Activated naive CD8-positive, alpha-beta T cell treated with anti-CD3 and anti-CD28 coated beads, Interleukin-2, amount 50 U/mL, for 16 hours (primary cell): ENCODE data around the gene SELENOK.

Experiments used
- DNase-seq: peaks from one replicate; pipeline ENCODE4 v3.0.0-alpha.2; 2020; ENCODE audit warnings: low read depth, low spot score

The SELENOK gene

DNA sequence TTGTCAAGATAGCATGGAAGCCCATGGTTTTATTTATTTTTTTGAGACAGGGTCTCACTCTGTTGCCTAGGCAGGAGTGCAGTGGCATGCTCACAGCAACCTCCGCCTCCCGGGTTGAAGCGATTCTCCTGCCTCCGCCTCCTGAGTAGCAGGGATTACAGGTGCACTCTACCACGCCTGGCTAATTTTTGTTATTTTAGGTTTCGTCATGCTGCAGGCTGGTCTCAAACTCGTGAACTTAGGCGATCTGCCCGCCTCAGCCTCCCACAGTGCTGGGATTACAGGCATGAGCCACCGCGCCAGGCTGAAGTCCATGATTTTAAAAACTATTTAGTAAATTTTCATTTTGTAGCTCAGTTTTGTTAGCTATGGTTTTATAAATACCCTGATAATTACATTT, 7.0 kb downstream of the SELENOK start:
- no peak for DNase-seq

DNA sequence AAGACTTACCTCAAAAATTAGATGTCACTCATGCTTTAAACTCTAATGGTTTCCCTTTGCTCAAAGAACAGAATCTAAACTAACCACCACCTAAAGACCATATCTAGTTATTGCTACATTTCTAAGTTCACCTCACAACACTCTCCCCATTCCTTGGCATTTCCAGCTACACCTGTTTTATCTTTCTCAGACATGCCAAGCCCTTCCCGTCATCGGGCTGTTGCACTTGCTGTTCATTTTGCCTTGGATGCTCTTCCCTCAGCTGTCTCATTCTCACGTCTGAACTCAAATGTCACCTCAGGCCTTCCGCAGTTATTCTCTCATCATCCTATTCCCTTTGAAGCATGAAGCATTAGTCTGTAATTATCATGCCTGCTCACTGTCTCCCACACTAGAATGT, 8.7 kb downstream of the SELENOK start:
- DNase-seq = no peak

DNA sequence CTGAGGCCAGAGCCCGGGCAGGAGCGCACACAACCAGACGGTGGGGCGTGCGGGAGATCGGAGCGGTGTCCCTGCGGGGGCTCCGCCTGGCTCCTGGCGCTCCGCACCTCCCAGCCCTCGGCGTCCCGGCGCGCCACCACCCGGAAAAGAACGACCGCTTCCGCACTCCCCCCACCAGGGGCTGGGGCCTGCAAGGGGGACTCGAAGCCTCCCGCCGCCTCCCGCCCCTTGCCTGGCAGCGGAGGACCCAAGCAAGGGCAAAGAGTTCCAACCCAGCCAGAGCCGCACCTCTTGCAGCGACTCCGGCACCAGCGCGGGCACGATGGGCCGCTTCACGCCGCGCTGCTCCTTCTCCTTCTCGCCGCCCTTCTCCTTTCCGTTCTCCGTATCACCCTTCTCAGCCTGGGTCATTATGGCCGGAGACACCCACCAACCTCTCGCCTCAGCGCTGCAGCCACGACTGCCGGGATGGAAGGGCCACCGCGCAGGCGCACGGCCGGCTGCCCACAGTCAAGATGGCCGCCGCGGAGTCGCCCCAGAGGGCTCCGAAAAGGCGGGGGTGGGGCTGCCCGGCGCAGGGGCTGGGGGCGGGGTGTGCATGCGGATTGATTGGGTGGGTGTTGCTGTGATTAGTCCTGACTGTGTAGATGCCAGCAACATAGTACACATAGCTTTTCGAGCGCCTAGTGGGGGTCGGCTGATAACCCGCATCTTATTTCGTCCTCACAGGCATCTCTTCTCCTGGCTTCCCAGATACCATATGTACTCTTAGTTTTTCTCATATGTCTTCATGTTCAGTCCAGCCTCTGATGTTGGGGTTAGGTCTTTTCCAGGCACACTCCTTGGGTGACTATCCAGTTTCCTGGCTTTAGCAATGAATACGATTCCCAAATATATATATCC, 9.7 kb downstream of the SELENOK start, which contains the start of gene ACTR8:
Gene ACTR8 (minus strand): TSS at position 462 of the 903 bp plus-strand sequence. CDS start 51 bp downstream, at position 411.
- DNase-seq = peak; percentile 62

DNA sequence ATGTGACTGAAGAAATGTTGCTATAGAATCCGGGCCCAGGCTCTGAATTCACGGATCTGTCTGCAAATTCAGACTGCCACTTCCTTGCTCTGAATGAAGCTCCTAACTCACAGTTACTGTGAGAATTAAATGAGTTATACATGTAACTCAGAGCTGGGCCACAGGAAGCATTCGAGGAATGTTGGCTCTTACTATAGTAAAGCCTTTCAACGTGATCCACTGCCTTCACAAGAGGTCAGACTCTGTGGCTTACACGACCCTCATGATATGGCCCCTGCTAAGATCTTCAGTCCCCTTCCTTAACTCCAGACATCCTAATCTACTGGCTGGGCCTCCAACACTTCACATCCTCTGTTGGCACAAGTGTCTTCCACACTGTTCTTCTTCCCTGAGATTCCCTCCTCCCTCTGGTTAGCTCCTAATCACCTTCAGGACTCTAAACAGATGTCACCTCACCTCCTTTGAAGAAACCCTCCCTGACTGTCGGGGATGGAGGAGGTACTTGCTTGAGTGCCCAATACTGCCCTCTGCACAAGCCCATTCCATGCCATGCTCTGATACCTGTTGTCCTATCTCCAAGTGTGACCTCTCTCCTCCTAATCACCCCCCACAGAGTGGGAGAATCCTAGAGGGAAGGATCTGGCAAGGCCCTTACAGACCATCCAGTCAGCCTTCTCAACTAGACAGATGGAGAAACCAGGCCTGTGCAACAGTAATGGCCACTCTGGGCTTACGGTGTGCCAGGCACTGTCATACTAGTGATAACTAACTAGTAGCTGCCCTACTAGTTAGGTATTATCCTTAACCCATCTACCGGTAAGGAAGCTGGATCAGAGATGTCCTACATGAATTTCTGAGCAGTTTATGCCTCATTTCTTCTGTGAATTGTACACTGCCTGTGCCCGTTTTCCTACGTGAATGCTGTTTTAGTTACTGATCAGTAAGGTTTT, 11.0 kb downstream of the SELENOK start:
- DNase-seq = no peak

DNA sequence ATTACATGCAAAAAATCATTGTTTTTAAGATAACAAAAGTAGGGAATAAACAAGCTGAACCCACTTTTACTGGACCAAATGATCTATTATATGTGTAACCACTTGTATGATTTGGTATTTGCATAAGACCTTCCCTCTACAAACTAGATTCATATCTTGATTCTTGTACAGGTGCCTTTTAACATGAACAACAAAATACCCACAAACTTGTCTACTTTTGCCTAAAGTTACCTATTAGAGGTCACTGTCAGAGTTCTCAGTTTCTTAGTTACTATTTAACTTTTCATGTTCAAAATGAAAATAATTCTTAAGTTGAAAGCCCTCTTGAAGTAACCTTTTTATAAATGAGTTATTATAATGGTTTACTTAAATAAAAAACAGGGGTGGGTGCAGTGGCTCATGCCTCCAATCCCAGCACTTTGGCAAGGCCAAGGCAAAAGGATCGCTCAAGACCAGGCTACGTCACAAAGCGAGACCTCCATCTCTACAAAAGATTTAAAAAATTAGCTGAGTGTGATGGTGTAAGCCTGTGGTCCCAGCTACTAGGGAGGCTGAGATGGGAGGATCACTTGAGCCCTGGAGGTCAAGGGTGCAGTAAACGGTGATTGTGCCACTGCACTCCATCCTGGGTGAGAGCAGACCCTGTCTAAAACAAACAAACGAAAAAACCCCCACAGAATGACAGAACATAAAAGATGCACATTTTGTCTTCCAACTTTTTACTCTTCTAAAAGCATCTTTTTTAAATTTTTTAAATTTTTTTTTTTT, 25.7 kb downstream of the SELENOK start:
- DNase-seq = no peak

DNA sequence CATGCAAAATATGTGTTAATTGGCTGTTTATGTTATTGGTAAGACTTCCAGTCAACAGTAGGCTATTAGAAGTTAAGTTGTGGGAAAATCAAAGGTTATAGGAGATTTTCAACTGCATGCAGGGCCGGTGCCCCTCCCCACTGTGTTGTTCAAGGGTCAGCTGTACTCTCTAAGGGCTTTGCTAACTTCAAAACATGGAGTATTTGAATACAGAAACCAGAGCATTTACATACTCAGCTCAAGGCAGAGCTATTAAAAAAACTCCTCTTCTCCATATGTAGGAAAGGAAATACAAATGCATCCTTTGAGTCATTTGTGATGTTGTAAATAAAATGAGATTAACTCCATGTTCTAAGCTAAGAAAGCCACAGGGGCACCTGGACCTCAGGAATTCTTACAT, 28.5 kb downstream of the SELENOK start:
- DNase-seq = no peak

DNA sequence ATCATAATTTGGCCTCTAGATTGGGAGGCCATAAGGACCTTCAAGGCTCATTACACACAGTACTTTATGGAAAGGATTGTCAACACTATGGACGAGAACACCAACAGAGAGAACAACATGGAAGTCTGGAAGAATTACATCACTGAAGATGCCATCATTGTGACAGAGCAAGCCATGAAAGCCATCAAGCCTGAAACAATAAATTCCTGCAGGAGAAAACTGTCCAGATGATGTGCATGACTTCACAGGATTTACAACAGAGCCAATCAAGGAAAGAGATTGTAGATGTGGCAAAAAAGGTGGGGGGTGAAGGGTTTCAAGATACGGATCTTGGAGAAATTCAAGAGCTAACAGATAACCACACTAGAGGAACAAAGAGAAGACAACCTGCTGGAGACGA, 29.4 kb downstream of the SELENOK start:
- no peak for DNase-seq

DNA sequence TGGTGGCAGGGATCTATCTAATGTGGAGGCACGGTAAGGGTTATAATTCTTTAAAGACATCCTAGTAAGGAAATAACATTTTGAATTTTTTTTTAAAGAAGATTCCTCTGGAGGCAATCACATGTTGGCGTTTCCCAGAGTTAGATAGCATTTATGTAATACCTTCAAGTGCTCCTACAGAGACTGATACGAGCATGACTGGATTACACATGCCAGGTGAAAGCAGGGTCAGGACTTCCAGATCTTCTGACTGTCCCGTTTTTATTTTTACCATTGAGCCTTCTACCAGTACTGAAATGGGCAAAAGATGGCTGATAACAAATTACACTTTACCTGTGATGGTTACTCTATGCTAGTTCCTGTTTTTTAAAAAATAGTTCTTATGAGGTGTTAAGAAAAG, 31.5 kb downstream of the SELENOK start:
- no peak for DNase-seq

DNA sequence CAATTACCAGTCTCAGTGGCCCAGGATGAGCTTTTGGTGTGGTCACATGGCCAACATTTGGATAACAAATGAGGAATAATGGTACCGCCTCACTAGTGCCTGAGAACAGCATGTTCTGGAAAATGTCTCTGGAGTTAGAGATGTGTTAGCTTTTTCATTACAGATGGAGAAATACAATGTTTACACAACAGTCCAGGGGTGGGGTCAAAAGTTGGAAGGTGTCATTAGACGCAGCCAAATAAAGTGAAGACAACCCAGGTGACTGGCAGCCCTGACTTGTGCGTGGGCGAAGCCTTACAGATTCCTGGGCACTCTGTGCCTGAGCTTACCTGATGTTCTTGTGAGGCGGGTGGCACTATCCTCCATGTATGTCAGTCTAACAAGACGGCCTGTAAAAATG, 32.5 kb downstream of the SELENOK start:
- no peak for DNase-seq

DNA sequence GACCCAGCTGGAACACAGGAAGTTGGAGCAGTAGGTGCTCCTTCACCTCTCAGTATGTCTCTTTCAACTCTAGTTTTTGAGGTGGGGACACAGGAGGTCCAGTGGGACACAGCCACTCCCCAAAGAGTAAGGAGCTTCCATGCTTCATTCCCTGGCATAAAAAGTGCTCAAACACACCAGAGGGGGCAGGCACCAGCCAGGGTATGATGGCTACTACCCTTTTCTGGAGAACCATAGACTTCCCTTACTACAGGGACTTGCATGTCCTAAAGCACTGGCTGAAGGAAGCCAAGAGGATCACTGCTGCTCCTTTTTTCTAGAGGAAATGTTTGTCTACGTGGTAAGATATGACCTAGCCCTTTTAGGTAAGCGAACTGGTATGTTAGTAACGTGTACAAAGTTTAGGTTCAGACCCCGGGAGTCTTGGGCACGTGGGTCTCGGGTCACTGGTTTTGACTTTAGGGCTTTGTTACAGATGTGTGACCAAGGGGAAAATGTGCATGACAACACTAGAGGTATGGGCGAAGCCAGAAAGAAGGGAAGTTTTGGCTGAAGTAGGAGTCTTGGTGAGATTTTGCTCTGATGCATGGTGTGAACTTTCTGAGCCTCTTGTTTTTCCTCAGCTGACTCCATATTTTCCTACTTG, 33.4 kb downstream of the SELENOK start:
- no peak for DNase-seq

DNA sequence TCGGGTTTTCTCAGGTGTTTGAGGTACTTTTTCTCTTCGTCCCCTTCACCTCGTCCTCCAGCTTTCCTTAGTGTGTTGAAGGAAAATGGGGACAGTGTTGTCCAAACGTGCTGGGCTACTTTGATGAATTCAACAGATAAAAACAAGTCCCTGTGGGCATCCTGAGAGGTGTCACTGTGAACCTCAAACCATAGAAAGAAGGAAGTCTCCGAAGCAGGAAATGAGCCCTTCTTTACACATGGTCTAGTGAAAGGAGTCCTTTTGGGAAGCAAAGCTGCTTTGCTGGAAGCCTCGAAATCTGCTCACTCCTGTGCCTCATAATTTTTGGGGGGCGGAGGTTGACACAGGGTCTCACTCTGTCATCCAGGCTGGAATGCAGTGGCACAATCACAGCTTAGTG, 34.7 kb downstream of the SELENOK start:
- no peak for DNase-seq

DNA sequence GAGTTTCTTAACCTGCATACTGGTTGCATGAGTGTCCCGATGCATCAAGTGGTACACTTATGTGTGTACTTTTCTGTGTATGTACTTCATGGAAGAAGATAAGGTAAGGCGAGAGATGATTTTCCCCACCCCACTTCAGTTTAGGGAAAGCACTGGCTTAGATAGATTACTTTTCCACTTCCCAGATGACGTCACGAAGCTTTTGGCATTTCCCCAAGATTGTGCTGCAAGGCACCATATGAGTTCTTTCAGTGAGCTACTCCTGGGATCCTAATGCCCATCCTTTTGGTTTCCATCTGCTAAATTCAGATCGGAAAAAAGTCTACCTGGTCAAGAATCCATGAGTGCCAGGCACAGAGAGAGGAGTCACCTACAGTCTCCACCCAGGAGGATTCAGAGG, 40.8 kb downstream of the SELENOK start:
- DNase-seq = no peak

DNA sequence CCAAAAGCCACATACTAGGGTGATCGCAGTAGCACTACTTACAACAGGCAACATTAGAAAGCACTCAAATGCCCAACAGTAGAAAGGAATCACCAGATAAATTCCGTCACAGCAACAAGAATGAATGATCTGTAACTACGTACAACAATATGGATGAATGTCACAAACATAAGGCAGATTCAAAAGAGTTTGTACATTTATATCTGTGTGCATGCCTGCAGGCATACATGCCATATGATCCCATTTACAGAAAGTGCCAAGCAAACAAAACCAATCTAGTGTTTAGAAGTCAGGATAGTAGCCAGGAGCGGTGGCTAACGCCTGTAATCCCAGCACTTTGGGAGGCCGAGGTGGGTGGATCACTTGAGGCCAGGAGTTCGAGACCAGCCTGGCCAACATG, 41.7 kb downstream of the SELENOK start:
- DNase-seq = no peak

DNA sequence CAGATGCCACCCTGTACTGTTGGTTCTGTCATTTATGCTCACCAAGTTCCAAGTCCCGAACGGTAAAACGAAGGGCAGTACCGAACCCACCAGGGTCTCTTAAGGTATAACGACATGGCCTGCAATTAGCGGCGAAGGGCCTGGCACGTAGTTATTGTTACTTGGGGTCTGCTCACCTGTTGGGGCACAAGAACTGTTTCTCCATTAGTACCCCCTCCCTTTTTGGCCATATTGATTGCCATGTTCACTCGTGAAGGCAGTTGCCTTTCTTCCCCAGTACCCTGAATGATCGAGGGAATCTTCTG, 44.9 kb downstream of the SELENOK start:
- DNase-seq = no peak

DNA sequence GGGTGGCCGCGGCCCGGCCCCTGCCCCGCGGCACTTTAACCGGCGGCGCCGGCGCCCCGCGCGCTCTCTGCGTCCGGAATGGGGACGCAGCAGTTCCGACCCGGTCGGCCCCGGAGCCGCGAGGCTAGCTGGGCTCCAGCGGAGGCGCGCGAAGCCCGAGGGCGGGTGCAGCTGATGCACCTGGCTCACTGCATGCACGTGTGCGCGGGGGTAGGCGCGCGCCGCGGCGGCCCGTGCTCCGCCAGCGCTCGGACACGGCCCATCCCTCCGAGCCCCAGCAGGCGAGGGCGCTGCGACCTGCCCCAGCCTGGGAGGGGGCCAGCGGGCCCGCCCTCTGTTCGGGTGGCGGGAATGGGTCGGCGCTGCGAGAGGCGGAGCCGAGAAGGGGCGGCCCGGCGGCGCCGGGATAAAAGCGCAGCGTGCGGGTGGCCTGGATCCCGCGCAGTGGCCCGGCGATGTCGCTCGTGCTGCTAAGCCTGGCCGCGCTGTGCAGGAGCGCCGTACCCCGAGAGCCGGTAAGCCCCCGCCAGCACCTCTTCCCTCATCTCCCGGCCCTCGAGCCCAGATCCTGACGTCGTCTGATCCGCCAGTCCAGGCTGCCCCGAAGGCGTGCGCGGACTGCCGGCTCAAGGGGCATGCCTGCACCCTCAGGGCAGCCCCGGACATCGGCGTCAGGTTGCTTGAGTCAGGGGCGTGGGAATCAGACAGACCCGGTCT, 45.4 kb downstream of the SELENOK start, which contains the start of the genes CHDH and IL17RB:
Gene CHDH (minus strand): TSS at position 286 of the 717 bp plus-strand sequence. CDS start 22,411 bp downstream, outside the sequence.
Gene IL17RB (plus strand): TSS at position 435 of the 717 bp plus-strand sequence. CDS start 21 bp downstream, at position 456.
- DNase-seq = no peak

DNA sequence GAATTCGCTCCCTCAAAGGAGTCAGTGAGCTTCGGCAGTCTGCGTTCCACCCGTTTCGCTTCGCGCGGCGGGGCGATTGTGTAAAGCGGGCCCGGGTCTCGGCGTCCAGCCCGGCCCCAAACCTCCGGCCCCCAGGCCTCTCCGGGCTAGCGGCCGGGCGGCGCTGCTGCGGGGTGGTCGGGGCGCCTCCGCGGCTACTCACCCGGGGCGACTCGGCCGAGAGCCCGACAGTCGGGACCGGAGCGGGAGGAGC, 45.9 kb downstream of the SELENOK start:
- no peak for DNase-seq

DNA sequence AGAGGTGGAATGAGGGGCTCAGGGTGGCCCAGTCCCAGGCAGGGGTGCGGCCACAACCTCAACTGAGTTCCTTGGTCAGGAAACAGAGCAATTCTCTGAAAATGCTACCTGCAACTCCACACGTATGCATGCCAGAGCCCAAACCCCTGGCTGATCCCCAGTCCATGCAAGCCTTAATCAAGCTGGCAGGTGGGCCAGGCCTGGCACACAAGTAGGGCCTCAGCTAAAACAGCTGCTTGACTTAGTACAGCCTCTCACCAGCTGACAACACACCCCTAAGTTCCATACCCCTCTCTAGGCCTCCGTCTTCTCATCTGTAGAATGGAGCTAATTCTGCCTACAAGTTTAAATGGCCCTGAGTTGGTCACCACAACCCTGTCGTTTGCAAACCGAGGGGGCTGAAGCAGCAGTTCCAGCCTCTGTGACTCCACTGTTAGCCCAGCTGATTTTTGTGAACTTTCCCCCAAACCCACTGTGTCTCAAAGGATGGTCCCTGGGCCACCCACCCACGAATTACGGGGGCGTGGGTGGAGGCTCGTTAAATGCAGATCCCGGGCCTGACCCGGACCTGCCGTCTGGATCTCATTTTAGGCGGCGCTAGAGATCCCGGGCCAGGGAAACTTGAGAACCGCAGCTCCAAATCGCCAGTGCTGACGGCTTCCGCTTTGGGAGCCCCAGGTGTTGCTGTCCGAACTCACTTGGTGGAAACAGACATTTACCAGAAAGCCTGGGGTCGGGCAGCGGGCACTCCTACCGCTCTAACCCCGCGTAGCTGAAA, 46.4 kb downstream of the SELENOK start:
- DNase-seq = no peak

DNA sequence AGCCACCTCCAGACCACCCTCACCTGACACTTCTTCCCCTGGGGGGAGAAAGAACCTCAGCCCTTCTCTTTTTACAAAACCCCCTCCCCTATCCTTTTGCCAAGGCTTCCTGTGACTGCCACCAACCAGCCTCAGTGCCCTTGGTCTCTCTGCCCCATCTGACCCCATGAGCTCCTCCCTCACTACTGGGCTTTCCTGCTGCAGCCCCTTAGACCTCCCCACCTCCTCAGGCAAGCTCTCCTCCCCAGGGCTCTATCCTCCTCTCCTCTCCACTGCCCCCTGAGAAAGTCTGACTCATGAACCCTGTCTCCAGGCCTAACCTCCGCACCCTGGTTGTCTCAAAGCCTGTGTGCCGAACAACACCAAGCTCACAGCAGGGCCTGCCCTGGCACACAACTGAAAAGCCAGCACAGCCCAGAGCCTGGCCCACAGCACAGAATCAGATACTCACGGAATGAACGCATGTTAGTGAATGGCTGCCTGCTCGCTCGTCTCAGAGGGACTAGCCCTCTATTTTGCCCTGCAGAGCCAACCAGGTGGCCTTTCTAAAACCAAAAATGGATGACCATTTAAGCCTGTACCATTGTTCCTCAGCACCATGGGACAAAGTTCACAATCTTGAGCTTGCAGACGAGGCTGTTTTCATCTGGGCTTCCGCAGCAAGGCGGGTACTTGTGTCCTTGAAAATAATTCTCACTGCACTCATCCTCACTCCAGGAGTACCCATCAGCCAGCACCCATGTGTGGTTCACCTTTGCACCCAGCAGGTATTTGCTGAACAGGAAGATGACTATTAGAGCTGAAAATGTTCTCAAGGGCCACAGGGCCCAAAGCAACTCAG, 47.2 kb downstream of the SELENOK start:
- DNase-seq = no peak
